HG03064 (cell line): ENCODE data around the gene SENP7.
"Not testable (repeated sequence)": the region's sequence is repeated elsewhere in the genome, so short reads cannot be mapped to it uniquely, and the experiment has no call there.

ENCODE experiments used
- ATAC-seq: cut with Tn5 transposase; IDR thresholded peaks from one replicate; pipeline ENCODE4 v1.9.1; 2021; ENCODE audit warnings: low read depth; ENCODE audit not compliant: unreplicated experiment

The SENP7 gene

DNA sequence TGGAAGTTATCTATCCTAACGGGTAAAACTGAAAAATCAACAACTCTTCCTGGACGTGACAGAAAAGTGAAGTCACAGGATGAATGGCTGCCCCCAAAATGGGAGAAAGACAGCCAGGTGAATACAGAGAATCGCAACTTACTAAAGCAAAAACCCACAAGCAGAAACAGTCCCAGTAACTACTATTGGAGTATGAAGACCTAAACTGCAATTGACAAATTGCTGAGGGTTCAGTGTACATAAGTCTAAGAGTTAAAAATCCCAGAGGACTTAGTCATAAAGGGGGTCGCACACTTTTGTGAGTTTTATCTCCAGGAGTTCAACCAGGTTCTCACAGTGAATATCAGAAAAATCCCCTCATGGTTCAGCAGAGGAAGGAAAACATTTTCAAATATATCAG lies 135.8 kb downstream of the SENP7 start:
- peak; percentile 37 for ATAC-seq

DNA sequence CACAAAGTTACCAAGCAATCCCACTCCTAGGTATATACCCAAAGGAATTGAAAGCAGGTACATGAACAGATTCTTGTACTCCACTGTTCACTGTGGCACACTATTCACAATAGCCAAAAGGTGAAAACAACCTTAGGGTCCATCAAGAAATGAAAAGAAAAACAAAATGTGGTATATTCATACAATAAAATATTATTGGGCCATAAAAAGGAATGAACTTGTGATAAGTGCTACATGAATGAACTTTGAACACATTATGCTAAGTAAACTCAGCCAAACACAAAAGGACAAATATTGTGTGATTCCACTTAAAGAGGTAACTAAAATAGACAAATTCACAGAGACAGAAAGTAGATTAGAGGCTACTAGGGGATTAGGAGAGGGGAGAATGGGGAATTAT lies 137.4 kb downstream of the SENP7 start:
- no peak for ATAC-seq

DNA sequence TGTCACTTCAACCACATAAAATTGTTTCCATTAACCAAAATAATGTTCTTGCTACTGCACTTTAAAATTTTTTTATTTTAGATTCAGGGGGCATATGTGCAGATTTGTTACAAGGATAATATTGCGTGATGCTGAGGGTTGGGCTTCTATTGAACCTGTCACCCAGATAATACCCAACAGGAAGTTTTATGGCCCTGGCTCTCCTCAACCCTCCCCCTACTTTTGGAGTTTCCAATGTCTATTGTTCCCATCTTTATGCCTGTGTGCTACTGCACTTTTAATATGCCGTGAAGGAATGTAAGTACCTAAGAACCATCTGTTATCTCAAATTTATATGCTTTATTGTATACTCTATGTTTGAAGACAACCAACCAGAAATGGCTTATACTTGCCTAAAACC lies 150.6 kb downstream of the SENP7 start:
- ATAC-seq, result no peak

GRCh38 chr3:101351829-101352228 lies 161.2 kb downstream of the SENP7 start:
- ATAC-seq, result no peak

GRCh38 chr3:101340591-101340990 lies 172.4 kb downstream of the SENP7 start:
- ATAC-seq, result no peak

GRCh38 chr3:101333883-101334282 lies 179.1 kb downstream of the SENP7 start:
- no peak for ATAC-seq

DNA sequence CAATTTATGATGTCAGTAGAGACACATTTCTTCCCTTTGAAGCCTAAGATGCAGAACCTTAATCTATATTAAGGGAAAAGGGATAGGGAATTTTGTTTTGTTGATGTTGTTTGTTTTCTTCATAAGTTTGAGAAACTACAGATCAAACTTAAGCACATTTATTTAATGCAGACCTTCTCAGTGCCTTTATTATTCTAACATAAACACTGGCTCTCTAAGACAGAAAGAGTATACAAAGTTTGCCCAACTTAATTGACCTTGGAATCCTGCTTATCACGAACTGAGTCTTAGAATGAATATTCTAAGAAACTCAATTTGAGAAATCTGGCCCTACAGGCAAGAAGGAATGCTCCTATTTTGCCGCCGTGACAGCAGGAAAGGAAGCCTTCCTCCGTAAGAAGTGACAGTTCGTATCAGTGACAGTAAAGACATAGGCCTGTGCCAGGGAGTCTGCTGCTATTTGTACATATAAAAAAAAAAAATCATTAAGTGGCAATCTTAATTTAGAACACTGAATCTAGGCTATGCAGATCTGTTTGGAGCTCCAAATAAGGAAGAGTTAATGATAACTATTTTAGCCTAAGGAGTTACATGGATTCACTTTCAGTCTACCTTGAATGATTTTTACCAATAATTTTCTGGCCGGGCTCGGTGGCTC lies 183.9 kb downstream of the SENP7 start:
- ATAC-seq, result no peak

DNA sequence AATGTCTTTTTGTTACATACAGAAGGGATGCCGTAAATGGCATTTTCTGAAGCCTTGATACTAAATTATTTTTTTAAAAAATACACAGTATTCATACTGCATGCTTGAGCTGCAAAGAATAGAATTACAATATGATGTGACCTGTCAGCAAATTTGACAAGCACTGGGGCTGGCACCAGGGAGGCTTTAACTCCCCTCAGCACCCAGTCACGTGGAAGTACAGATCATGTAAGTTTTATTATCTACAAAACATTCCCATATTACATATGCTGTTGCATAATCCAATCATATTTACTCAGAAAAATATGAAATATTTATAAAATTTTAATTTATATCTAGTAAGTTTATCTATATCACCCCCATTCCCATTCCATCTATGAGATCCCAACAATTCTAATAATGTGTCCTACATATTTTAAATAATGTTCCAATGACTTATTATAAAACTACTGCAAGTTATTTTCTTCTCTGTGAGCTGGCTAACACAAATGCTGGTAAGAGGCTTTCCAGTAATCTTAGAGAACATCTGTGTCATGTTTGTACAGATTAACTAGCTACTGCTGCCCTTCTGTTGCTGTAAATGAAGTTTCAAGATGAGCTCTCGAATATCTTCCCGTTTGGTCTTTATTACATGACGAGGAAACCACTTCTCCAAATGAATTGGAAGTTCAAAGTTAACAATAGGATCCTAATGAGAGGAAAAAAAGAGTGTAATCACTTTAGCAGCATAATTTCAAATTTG lies 187.4 kb downstream of the SENP7 start:
- ATAC-seq, result no peak

DNA sequence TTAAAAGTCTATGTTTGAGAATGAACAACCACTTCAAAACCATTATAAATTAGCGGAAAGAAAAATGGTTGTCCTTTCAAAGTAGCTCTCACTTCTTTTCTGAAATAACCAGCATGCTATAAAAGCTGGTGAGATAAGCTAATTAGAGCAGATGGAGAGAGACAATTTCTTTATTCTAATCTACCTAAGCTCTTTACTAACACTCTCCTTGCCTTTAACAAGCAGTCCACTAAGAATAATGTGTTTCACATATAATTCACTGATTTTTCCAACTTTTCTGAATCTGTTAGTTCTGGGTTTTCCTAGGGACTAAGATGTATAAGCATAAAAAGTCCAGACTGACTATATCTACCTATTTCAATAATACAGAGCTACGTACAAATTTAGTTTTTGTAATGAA lies 192.5 kb downstream of the SENP7 start, which contains the start of gene IMPG2:
Gene IMPG2, minus strand, starts transcription at position 101 of the 400 bp plus-strand sequence. CDS start 203 bp downstream, outside the sequence.
- no peak for ATAC-seq

DNA sequence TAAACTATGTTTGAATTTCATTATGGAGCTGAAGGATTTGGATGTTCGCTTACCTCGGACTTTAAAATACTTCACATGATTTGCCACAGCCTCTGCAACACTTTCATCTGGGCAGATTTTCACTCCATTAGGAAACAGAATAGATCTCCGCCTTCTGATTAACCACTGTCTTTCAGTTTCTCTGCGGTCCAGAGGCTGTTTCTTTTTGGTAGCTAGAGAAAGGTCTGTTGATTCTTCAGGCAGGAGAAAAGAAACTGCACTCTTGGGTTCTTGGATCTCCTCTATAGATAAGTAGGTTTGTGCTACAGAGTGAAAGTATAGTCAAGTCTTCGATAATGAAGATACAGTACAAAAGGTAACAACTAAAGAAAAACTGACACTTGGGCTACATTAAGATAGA lies 193.5 kb downstream of the SENP7 start:
- no peak for ATAC-seq

GRCh38 chr3:101312545-101312944 lies 200.5 kb downstream of the SENP7 start:
- no peak for ATAC-seq

- ATAC-seq, result no peak
Observed at GRCh38 chr3:101311676-101312075, 201.3 kb downstream of the SENP7 start.

DNA sequence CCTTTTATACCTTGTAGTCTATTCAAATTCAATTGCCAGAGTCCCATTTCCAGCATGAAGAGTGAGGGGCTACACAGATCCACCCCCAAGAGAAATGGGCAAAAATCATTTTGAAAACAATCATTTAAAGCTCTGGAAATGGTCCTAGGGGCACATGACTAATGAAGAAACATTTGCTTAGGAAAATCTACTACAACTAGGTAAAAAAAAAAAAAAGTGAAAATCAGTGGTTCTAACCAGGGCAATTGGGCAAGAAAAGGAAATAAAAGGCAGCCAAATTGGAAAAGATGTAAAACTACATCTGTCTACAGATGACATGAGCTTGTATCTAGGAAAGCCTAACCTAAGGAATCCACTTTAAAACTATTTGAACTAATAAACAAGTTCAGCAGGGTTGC lies 202.0 kb downstream of the SENP7 start:
- no peak for ATAC-seq

DNA sequence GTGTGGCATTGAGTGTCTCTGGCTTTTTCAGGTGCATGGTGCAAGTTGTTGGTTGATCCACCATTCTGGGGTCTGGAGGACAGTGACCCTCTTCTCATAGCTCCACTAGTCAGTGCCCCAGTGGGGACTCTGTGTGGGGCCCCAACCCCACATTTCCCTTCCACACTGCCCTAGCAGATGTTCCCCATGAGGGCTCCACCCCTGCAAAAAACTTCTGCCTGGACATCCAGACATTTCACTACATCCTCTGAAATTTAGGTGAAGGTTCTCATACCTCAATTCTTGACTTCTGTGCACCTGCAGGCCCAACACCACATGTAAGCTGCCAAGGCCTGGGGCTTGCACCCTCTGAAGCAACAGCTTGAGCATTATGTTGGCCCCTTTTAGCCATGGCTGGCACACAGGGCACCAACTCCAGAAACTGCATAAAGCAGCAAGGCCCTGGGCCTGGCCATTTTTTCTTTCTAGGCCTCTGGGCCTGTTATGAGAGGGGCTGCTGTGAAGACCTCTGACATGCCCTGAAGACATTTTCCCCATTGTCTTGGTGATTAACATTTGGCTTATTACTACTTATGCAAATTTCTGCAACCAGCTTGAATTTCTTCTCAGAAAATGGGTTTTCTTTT lies 204.8 kb downstream of the SENP7 start:
- not testable (repeated sequence) for ATAC-seq

GRCh38 chr3:101303836-101304235 lies 209.2 kb downstream of the SENP7 start:
- ATAC-seq, result no peak

- ATAC-seq, result no peak
Observed at GRCh38 chr3:101303089-101303731, 209.8 kb downstream of the SENP7 start.

DNA sequence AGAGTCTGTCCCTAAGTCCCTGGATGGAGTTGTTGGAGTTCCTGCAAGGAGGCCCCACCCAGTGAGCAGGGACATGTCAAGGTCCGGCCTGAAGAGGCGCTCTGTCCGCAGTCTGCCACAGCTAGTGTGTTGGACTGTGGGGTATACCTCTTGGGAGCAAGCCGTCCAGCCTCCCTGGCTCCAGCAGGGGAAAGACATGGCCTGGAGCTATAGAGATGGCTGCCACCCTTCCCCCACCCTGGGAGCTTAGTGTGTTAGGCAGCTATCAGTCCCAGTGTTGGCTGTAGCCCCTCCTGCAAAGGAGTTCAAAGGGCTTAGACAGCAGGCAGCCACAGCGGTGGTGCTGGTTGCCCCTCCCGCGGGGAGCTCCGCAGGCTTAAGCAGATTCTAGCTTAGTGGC lies 212.9 kb downstream of the SENP7 start:
- no peak for ATAC-seq

- ATAC-seq, result no peak
Observed at GRCh38 chr3:101292027-101292426, 221.0 kb downstream of the SENP7 start.

DNA sequence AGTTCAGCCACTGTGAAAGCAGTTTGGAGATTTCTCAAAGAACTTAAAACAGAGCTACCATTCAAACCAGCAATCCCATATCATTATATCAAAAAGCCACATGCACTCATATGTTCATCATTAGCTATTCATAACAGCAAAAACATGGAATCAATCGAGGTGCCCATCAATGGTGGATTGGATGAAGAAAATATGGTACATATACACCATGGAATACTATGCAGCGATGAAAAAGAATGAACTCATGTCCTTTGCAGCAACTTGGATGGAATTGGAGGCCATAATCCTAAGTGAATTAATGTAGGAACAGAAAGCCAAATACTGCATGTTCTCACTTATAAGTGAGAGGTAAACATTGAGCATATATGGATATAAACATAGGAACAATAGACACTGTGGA lies 224.7 kb downstream of the SENP7 start:
- ATAC-seq, result no peak

DNA sequence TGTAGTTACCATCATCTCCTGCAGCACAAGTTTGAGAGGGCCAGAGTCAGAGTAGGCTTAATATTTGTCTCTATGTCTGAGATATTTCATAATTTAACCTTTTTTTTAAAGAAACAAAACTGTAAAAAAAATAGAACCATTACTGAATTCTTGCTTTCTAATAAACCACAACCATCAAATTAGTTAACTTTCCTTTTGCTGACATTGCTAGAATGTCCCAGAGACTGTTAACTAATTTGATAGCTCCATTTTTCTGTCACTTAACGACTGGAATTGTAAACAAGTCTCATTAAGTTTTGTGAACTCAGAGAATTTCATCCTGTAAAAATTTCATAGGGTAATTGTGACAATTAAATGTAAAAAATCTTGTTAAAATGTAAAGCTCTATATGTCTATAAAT lies 228.3 kb downstream of the SENP7 start:
- no peak for ATAC-seq

DNA sequence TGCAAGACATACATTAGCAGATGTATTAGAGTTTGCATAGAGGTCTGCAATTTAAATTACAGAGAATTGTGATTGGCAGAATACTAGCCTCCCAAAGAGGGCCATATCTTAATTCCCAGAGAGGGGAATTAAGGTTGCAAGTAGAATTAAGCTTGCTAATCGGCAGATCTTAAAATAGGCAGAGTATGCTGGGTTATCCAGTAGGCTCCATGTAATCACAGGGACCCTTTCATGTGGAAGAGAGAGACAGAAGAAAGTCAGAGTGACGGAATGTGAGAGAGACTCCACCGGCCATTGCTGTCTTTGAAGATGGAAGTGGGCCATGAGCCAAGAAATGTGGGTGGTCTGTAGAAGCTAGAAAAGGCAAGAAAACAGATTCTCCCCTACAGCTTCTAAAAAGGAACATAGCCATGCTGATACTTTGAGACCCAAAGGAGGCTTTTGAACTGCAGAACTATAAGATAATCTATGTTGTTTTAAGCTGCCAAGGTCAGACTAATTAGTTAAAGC lies 231.4 kb downstream of the SENP7 start:
- ATAC-seq, result no peak
